ENCODE data around the gene NFE2L2.
A peak's percentile ranks its signal among the peaks of the same experiment; 100 is the strongest.
"Not testable (repeated sequence)": the region's sequence is repeated elsewhere in the genome, so short reads cannot be mapped to it uniquely, and the experiment has no call there.

The NFE2L2 gene

DNA sequence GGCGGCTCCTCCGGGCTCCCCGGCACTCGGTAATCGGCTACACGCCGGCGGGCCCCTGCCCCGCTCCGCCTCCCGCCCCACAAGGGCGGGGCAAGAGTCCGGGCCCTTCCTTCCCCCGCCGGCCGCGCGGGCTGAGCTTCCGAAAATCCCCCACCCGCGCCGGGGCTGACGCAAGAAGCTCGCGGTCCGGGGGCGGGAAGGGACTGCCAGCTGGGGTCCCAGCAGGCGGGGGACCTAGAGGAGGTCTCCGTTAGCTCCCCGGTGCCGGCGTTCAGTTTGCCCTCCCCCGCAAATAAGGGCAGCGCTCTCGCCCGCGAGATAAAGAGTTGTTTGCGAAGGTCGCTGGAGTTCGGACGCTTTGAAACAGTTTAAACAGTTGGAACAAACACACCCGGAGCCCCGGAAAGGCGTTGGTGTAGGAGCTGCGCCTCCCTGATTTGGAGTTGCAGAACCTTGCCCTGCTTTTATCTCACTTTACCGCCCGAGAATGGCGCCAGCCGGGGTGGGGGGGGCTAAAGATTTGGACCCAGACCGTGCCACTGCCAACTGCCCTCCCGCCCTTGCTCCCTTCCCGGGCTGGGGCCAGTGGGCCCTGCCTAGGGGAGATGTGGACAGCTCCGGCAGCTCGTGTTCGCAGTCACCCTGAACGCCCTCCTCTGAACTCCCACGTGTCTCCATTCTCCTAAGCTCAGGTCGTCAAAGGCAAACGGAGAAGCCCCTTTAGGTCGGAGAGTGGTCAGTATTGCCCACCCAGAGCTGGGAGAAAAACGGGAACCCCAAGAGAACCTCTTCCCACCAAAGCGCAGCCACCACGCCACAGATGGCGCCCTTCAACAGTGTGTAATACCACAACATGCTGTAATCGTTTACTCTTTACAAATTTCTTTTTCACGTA lies at the start of gene NFE2L2:
Gene NFE2L2 (minus strand): TSS at position 35 of the 895 bp plus-strand sequence. CDS start 151 bp downstream, outside the sequence.
- peak; percentile 95 for DNase-seq

DNA sequence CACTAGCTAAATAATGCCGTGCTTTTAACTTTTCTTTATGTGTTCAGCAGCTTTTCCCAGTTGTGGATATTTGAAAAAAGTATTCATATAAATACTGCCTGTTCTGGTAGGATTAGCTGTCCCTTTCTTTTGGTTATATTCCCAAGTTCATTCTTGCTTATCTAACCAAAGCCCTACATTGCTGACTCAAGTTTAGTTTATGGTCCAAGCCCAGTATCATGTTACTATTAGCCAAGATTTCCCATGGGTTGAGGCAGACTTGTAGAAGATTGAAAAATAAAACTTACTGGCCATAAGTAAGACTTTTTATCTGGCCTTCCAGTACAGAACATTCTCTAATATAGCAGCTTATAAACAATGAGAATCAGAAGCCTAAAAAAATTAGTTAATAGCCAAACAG lies 49.7 kb upstream of the NFE2L2 start:
- DNase-seq: no peak

DNA sequence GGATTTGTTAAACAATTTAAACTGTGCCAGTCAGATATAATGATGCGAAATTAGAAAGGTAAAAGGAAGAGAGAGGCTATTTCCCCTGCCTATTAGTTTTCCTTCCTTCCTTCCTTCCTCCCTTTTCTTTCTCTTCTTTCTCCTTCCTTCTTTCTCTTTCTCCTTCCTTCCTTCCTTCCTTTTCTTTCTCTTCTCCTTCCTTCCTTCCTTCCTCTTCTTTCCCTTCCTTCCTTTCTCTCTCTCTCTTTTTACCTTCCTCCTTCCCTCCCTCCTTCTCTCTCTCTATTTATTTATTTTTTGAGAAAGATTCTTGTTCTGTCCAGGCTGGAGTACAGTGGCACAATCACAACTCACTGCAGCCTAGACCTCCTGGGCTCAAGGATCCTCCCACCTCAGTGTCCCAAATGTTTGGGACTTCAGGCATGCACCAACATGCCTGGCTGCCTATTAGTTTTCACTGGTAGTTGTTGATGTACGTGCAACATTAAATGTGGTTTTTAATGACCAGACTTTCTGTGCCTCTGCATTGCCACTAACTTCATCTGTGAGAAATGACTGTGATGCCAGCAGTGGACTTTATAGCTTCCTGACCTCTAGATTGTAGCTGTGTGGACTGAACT lies 48.7 kb upstream of the NFE2L2 start:
- DNase-seq: no peak

DNA sequence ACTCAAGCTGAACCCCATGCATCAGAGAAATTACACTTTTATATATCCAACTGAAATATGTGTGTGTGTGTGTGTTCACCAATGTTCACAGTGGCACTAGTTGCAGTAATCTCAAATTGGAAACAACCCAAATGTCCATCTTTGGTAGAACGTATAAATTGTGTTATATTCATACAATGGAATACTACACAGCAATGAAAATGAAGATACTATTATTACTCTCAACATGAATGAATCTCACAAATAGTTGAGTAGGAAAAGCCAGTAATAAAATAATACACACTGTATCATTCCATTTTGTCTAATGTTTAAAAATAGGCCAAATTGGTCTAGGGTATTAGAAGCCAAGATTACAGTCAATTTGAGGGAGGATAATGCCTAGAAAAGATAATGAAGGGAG lies 48.0 kb upstream of the NFE2L2 start:
- DNase-seq: no peak

DNA sequence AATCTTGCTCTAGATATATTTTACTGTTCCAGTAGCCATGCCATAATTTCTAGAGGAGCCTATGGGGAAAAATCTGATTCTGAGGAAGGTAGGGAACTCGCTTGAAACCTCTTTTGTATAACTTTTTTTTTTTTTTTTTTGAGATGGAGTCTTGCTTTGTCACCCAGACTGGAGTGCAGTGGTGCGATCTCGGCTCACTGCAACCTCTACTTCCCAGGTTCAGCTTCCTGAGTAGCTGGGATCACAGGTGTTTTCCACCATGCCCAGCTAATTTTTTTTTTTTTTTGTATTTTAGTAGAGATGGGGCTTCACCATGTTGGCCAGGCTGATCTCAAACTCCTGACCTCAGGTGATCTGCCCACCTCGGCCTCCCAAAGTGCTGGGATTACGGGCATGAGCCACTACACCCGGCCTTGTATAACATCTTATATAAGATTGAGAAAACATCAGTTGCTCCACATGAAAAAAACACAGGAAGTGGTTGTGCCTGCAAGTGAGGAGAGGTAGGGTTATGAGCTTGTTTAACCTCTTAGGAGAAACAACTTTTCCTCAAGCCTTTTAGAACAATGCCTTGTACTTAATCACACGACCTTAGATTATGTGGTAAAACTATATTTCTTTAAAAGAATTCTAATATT lies 45.3 kb upstream of the NFE2L2 start:
- DNase-seq: not testable (repeated sequence)

DNA sequence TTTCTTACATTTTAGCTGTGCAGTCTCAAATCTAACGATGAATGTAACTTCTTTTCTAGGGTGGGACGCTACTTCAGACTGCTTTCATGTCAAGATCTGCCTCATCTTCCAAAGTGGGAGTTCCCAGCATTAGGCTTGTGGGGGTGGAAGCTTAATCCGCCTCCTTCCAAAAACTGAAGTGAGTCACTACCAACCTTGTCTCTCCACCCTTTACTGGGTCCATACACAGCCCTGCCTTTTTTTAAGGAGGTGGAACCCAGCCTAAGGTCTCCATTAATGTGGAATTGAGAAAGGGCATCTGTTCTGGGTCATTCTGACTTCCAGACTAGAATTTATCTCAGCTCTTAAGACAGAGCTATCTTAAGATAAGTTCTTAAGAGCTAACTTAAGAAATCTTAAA lies 42.0 kb upstream of the NFE2L2 start:
- no peak for DNase-seq

DNA sequence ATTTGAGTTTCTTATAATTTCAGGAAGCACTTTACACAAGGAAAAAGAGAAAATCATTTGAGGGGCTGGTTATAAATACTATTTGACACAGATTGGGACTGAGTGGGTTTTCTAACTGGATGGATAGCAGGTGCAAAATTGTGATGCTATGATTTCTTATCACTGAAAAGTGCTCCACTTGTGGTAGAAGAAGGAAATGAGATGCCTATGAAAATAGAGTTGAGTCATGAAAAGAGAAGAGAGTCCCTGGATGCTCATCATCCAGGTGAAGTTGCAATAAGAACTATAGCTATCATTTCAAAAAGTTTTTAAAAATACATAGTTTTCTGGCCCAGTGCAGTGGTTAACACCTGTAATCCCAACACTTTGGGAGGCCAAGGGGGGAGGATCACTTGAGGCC lies 39.4 kb upstream of the NFE2L2 start:
- no peak for DNase-seq

DNA sequence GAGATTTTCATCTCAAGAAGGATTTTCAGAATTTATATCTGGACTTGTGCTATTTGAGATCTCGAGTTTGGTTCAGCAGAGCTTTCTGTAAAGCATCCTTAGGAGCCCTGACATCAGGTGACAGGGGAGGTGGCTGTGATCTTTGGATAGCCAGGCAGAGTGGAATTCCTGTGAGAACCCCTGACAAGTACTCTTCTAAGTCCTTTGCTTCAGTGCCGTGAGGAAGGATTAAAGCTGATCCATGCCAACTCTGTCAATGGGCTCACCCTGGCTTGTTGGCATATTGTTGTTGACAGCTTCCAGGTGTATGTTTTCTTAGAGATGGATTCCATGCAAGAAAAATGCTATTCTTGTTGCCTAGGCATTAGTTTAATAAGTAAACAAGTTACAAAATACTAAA lies 38.0 kb upstream of the NFE2L2 start:
- DNase-seq: no peak

DNA sequence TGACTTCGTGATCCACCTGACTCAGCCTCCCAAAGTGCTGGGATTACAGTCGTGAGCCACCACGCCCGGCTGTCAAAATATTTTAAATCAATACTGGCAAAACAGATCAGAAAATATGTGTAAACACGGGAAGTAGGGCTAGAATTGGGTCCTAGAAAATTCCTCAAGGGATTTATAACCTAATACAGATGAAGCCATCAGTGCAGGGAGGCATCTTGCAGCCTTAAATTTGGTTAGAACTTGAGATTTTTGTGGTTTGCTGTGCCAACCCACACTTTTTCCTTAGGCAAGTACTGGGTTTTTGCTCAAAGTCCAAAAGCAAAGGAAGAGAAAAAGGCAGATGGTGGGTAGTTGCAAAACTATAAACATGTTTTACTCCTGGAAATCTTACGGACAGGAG lies 33.7 kb upstream of the NFE2L2 start:
- no peak for DNase-seq

DNA sequence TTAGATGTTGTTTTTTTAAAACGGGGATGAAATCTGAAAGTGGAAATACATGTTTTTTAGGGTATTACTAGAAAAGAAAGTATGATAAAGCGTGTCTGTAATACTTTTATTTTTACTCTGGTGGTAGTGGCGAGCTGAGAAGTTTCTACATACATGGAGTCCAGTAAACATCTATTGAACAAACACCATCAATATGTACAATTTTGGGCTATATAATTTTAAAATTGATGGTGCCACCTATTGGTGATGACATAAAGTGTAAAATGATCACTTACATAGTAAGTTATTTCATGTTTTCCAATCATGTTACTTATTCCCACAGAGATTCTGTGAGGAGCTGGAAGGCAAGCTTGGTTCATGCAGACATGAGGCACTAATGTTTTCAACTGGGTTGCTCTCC lies 31.5 kb upstream of the NFE2L2 start:
- DNase-seq: peak; percentile 45

DNA sequence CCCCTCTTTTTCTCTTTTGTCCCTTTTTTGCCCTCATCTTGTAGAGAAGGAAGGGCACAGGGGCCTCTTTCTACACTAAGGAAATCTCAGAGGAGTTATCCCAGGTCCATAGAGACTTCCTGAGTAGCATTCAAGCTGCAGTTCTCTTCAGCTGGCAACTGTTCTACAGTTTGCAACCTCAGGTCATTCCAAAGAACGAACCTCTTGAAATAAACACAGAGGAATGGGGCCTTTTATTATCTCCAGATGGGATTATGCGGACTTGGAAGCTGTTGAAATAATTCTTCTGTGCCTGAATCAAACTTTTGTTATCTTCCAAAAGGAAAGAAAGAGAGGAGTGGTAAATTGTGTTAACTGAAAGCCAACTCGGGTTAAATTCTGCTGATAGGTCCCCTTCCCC lies 31.0 kb upstream of the NFE2L2 start:
- DNase-seq: no peak

DNA sequence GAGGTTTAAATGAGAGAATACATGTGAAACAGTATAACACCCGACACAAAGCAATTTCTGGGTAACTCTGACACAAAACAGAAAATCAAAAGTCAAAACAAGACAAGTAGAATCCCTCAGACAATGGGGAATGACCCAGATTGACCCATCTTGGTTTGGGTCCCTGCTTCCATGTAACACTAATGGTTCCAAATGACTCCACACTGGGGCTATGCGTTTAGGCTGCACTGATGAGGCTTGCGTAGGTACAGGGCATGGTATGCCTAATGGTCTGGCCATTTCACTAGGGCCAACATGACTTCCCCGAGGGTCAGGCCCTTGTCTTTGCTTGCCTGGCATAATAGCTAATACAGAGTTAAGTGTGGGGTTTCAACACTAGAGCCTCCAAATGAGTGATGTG lies 27.2 kb upstream of the NFE2L2 start:
- DNase-seq: no peak

DNA sequence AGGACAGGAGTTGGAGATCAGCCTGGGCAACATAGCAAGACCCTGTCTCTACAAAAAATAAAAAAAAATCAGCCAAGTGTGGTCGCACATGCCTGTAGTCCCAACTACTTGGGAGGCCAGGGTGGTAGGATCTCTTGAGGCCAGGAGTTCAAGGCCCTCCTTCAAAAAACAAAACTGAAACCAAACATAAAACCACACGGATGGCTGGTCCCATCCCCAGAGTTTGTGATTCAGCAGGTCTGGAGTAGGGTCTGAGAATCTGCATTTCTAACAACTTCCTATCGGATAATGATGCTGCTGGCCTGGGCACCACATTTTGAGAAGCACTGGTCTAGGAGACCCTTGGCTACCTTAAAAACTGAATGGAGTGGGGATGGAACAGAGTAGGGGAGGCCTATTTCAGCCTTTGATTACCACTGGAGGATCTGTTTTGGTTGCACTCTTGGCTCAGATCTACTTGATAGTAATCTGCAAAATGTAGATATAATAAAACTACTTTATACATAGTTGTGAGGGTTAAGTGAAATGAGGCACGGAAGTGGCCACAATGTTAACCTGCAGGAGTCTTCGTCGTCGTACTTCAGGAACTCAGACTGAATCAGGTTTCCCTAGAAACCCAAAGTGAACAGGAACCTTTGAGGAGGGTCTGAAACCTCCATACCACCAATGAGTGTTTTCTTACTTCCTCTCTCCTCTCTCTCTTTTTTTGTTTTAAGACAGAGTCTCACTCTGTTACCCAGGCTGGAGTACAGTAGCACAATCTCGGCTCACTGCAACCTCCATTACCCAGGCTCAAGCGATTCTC lies 25.5 kb upstream of the NFE2L2 start:
- no peak for DNase-seq

DNA sequence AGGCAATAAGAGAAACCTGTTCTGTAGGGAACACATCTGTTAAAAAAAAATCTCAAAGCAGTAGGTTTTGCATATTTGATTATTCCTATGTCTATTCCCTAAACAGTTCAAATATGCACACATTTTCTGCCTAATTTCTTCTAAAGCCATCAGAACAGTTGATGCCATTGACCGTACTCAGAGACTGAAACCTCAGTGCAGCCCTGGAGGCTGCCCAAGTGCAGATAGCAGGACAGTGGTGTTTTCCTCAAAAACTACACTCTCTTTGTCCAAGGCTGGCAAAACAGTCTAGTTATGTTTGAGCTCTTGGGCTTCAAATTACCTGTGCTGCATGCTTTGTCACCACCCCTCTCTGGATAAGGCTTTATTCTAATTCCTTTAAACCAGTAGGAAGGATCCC lies 23.3 kb upstream of the NFE2L2 start:
- no peak for DNase-seq

DNA sequence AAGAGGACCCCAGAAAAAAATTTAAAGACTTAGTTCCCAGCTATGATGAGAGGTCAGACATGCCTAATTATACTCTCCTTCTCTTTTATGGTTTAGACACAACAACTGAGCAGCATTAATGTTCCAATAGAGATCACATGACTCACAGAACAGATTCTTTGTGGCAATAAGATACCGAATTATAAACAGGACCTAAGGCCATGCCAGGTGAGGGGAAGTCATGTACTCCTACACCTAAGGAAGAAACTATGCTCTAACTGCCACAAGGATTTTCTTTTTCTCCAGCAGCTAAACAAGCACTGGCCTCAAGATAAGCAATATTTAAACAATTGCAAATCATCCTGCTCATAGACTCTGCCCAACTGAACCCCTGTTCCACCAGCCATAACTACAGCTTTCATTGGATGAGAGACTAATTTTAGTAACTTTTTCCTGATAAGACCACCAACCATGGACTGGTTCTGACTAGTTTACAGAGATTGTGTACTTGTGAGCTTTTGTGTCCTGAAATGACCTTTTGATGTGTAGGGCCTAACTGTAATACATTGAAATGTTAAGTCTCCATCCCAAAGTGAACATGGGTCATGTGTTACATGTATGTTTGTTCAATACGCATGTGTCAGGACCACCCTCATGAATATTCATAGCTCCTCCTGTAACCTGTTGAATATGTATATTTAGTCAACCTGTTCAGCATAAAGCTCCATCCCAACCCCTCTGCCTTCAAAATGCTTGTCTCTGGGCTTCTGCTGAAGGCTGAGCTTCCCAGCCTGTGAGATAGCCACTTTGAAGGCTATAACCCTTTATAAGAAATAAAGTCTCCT lies 21.6 kb upstream of the NFE2L2 start:
- no peak for DNase-seq

DNA sequence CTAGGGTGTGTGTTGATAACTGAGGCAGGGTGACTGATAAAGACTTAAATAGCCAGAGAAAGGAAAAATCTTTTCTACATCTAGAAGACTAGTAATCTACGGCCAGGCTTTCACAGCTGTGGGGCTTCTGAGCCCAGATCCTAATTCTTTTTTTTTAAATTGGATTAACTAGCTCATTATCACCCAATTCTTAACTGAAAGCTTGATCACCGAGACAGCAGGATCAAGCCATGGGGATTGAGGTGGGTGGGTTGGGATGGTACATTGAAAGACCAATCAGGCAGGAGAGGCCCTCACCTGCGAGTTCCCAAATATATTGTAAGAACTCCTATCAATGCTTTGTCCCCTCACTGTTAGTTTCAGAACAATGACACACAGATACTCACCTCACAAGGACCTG lies 20.0 kb upstream of the NFE2L2 start:
- no peak for DNase-seq

DNA sequence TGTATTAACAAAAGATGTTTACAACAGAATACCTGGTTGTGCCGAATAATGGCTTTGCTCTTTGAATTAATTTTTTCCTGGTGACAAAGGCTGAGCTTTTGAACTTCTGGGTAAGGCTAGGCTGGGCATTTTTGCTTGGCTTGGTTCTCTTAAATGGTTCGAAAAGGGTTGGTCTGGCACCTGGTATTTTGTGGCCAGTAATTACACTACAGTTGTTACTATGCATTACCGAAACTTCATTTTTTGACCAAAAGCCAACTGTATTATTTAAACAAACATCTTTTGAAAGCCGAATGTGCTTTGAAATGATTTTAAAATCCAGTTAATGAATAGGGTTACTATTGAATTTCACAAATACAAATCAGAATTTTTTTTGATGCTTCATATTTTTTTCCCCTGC lies 19.4 kb upstream of the NFE2L2 start:
- no peak for DNase-seq

DNA sequence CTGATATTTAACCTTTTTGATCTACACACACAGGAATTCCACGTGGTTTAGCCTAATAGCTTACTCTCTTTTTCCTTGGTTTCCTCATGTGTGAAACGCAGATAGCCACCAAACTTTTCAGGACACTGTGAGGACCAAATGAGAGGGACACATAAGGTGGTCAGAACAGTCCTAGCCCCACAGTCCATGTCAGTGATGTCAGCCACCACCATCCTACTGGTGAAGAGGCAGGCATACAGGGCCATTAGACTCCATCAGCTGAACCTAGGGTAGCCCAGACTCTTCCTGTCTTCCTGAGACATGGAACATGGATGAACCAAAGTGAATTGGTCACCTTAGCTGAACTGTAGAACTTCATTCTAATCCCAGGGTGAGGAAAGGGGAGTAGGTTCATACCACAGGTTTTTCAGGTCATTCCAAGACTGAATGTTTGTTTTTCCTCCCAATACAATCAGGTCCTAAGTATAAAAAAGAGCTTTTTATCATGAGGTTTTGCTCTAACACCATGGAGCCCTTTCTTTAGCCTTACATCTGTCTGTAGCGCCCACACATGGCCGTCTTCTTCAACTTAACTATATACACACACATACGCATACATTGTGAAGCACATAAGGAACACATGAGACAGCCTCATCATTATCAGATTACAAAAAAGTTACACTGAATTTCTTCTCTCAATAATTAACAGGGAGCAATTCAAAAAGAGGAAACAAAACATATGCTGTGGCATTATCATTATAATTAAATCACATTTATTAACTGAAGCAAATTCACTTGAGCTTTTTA lies 18.5 kb upstream of the NFE2L2 start:
- no peak for DNase-seq

DNA sequence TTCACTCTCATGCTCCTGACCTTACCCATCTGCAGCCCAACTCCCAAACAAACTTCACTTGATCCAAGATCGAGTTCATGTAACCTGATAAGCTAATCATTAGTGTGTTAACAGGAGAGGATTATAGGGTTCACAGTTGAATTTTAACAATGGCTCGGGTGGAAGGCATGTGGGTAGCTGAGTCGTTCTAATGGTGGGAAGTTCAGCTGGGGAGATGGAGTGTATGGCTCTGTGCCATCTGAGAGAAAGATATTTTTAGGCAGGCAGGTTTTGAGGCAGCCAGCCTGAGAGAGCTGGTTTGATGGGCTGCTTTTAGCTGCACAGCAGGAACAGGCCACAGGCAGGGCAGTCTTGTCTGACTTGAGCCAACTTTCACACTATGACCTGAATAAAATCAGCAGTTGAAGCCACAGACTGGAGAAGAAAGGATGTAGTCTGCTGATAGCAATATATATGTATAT lies 17.7 kb upstream of the NFE2L2 start:
- no peak for DNase-seq

DNA sequence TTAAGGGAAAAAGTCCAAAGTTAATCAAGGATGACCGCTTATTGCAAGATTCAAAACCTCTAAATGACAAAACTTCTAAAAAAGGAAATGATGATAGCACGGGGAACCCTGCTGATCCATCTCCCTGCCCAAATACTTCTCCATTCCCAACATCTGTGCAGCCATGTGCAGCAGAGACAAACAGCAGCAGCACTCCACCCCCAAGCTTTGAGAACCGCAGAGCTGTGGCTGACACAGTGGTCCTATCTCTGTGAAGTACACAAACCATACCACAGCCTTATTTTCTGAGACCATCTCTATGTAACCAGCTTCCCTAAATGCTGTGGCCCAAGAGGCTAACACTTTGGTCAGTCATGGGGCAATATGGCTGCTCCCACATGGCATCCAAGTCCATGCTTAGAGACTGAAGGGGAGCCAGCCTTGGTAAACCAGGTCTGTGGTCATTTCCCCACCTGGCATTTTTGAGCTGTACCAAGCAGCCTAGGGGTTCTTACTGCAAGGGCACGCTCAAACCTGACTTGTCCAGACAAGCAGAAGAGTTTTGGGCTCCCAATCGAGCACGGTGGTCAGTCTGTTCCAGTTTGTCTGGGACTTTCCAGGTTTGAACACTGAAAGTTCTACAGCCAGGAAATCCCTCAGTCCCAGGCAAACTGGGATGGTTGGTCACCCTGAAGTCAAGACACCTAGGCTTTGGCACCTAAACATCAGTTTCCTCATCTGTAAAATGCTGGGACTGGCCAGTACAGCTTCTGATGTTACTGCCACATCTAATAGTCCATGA lies 17.1 kb upstream of the NFE2L2 start:
- no peak for DNase-seq
